NK-92 treated with Interleukin-12 subunit alpha and Interleukin-12 subunit beta, amount 100 ng/mL, for 24 hours (cell line): ENCODE data around the gene DNAH8.
A peak's percentile ranks its signal among the peaks of the same experiment; 100 is the strongest.

Source experiments
- DNase-seq: peaks from one replicate; lab custom pipeline; 2025; lab: John Stamatoyannopoulos, UW

The DNAH8 gene

GRCh38 chr6:39053854-39054576 lies 338.9 kb downstream of the DNAH8 start:
- DNase-seq = no peak

GRCh38 chr6:39054577-39055142 lies 339.5 kb downstream of the DNAH8 start:
- DNase-seq = no peak

- no peak for DNase-seq
Measured at GRCh38 chr6:39055661-39056060, 340.6 kb downstream of the DNAH8 start.

GRCh38 chr6:39056191-39056590 lies 341.1 kb downstream of the DNAH8 start:
- DNase-seq = no peak

- no peak for DNase-seq
Measured at GRCh38 chr6:39056681-39057080, 341.6 kb downstream of the DNAH8 start.

- DNase-seq = peak; percentile 33
Measured at GRCh38 chr6:39057251-39058155, 342.4 kb downstream of the DNAH8 start.

- DNase-seq = no peak
Measured at GRCh38 chr6:39058471-39059147, 343.5 kb downstream of the DNAH8 start.

GRCh38 chr6:39059496-39060310 lies 344.6 kb downstream of the DNAH8 start:
- no peak for DNase-seq

GRCh38 chr6:39060467-39061160 lies 345.5 kb downstream of the DNAH8 start:
- no peak for DNase-seq

GRCh38 chr6:39061182-39061581 lies 346.1 kb downstream of the DNAH8 start:
- no peak for DNase-seq

GRCh38 chr6:39061588-39061987 lies 346.5 kb downstream of the DNAH8 start:
- DNase-seq = no peak

- DNase-seq = no peak
Measured at GRCh38 chr6:39062014-39062740, 347.1 kb downstream of the DNAH8 start.

- no peak for DNase-seq
Measured at GRCh38 chr6:39063526-39063925, 348.4 kb downstream of the DNAH8 start.

GRCh38 chr6:39065561-39065960 lies 350.4 kb downstream of the DNAH8 start:
- no peak for DNase-seq

GRCh38 chr6:39068391-39068790 lies 353.3 kb downstream of the DNAH8 start:
- no peak for DNase-seq

GRCh38 chr6:39072830-39073229 lies 357.7 kb downstream of the DNAH8 start:
- DNase-seq = no peak

GRCh38 chr6:39073471-39074355 lies 358.6 kb downstream of the DNAH8 start:
- no peak for DNase-seq

GRCh38 chr6:39074486-39074885 lies 359.4 kb downstream of the DNAH8 start:
- no peak for DNase-seq
